PC-9 (cell line): ENCODE data around the gene MAP7D2.

Experiments used
- EZH2 ChIP-seq: fragments of 200-600 bp; sonication (generic); IDR thresholded peaks from 2 replicates; pipeline ENCODE4 v1.8.0; 2017; ENCODE audit warnings: antibody characterized with exemption, low read depth
- TF ChIP-seq, protein P1 (sequence below): fragments of 200-600 bp; sonication (generic); conservative IDR thresholded peaks from 2 replicates; pipeline ENCODE4 v1.6.1; 2017; ENCODE audit warnings: mixed run types, antibody characterized with exemption, mild to moderate bottlenecking, moderate library complexity

DNA sequence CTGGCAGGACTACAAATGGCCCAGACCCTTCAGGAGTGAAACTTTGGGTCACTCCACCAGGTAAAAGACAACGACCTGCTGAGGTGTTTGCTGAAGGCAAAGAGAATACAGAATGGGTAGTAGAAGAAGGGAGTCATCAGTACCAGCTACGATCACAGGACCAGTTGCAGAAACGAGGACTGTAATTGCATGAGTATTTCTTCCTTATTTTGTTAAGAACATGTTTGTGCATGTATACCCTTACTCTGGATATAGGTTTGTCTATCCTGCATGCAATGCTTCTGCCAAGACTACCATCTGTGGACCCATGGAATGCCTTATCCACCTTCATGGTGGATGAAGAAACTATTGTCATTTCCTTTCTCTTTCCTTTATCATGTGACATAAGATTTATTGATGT is 77.7 kb downstream of the MAP7D2 start:
- TF ChIP-seq, protein P1, sequence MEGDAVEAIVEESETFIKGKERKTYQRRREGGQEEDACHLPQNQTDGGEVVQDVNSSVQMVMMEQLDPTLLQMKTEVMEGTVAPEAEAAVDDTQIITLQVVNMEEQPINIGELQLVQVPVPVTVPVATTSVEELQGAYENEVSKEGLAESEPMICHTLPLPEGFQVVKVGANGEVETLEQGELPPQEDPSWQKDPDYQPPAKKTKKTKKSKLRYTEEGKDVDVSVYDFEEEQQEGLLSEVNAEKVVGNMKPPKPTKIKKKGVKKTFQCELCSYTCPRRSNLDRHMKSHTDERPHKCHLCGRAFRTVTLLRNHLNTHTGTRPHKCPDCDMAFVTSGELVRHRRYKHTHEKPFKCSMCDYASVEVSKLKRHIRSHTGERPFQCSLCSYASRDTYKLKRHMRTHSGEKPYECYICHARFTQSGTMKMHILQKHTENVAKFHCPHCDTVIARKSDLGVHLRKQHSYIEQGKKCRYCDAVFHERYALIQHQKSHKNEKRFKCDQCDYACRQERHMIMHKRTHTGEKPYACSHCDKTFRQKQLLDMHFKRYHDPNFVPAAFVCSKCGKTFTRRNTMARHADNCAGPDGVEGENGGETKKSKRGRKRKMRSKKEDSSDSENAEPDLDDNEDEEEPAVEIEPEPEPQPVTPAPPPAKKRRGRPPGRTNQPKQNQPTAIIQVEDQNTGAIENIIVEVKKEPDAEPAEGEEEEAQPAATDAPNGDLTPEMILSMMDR: no peak
- TF ChIP-seq EZH2: no peak
